GM19467 (cell line): Measurements from ENCODE around the gene HSPB2.
"Not testable (repeated sequence)": the region's sequence is repeated elsewhere in the genome, so short reads cannot be mapped to it uniquely, and the experiment has no call there.

Experiments used
- ATAC-seq: cut with Tn5 transposase; IDR thresholded peaks from one replicate; pipeline ENCODE4 v1.9.1; 2021; ENCODE audit warnings: mild to moderate bottlenecking, moderate library complexity; ENCODE audit not compliant: unreplicated experiment

The HSPB2 gene

DNA sequence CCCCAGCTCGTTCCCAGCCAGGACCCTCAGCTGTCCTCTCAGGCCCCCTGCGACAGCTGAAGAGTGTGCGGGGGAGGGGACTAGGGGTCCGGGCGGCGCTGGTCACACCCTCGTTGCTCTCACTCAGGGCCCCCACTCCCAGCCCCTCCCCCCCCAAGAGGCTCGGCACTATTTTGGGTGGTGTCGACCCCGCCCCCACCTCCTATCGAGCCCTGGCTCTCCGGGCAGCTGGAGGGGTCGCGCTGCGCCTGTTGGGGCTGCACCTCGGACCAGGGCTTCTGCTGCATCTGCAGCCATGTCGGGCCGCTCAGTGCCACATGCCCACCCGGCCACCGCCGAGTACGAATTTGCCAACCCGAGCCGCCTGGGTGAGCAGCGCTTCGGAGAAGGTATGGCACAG lies at the start of gene HSPB2:
TSS of gene HSPB2 (plus strand) at position 200 of the 400 bp plus-strand sequence. CDS start at position 296, 96 bp downstream.
- no peak for ATAC-seq

DNA sequence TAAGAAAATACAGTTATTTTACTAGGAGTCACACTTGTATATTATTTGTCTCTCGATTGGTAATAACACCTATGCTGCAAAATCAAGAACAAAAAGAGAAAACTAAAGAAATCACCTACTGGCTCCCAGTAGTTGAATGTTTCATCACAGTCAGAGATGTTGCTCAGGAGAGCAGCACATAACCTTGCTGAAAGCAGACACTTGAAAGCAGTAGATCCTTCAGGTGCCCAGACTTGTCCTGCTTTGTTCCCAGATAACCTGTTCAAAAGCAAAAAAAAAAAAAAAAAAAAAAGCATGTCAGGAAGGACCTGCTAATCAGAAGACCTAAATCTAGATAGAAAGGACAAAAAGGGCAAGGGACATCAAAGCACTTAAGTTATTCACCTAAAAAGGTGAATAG lies 42.4 kb upstream of the HSPB2 start:
- no peak for ATAC-seq

DNA sequence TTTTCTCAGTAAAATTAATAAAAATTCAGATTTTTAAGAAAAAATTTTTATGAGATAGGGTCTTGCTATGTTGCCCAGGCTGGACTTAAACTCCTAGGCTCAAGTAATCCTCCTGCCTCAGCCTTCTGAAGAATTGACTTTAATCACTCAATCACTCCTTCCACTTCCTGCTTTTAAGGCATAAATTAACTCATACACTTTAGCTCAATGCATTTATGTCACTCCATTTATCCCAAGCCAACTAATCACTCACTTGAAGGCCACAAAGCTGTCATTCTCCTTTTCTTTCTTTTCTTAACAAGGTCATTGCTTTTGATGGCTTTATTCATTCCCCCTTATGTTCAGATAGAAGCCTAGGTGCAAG lies 42.0 kb upstream of the HSPB2 start:
- no peak for ATAC-seq

DNA sequence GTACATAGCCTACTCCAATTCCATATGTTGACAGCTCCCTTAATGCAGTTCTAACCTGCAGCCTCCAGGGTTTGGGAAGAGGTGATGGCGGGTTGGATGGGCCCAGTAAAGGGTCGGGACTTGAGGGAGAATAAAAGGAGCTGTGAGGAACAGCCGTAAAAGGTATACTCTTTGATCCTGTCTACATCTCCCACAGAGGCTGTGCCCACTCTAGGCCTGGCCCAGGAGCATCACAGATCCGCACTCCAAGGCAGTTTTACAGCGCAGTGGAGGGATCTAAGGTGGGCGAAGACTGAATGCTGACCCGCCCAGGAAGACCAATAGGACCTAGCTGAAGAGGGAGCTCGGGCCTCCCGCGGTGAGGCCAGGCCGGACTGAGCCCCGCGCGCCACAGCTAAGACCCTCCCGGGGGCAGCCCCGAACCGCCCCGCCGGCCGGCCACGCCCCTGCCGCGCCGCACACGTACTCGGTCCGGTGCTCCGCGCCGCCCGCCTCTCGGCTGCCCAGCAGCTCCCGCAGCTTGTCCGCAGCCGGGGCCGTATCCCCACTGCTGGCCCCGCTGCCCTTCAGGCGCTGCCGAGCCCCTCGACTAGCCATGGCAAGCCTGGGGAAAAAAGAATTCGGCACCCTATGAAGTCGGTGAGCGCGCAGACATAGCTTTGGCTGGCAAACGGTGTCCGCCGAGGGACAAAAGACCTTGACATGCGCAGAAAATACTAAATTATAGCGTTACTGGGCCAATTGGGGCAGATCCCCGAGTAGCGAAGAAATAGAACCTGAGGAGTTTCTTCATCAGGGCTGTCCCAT lies 41.4 kb upstream of the HSPB2 start, which contains the start of gene ALG9:
TSS of gene ALG9 (minus strand) at position 696 of the 807 bp plus-strand sequence. CDS start at position 597, 99 bp downstream.
- peak; percentile 73 for ATAC-seq

GRCh38 chr11:111871693-111872161 lies 40.8 kb upstream of the HSPB2 start:
- ATAC-seq: no peak

DNA sequence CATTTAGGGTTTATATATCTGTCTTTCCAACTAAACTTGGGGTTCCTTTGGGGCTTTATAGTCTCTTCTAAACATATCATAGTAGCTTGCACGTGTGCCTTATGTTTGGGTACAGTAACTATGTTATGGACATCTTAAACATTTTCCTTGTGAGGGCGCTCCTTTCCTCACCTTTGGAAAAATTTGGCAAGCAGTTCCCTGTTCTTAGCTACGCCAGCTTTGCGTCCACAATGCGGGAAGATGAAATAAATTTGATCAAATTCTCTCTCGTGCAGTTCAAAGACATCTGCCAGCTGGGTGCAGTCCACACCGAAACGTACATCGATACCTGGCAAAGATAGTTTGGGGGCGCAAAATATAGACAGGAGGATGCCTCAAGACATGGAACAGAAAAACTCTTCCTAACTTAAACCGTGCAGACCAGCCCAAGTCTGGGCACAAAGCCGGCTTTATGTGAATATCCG lies 34.1 kb upstream of the HSPB2 start:
- peak; percentile 15 for ATAC-seq

DNA sequence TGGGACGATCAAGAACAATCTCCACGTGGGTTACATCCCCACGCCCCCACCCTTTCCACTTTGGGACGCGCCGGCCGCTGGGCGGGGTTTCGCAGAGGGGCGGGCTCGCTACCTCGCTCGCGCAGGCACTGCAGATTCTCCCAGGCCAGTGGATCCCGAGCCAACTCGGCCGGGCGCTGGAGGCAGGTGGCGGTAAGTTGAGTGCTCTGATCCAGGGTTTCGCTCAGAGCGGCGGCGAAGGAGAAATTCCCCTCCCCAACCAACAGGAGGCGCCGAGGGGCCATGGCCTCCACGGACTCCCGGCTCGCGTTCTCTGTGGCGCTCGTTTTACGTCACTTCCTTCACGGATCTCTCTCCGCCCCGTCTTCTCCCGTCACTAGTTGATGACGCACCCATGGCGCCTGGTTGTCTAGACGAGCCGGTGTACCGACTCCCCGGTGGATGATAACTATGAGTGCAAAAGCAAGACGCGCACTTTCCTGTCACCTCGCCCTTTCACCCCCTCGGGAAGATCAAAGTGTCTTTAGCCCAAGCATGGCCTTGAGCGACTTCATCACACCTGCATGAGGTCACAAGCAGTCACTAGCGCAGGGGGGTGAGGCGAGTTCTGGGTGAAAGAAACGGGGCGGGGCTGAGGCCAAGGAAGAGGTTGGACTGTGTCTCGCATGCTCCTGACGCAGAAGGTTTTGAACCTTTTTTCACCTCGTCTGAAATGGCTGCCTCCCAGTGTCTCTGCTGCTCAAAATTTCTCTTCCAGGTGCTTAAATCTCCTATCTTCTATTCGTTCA lies 33.5 kb upstream of the HSPB2 start, which contains the start of the genes CFAP68 and FDXACB1:
TSS of gene CFAP68 (plus strand) at position 693 of the 788 bp plus-strand sequence. CDS start at position 713, 20 bp downstream.
TSS of gene FDXACB1 (minus strand) at position 317 of the 788 bp plus-strand sequence. CDS start at position 284, 33 bp downstream.
- peak; percentile 88 for ATAC-seq

- ATAC-seq: peak; percentile 1
Measured at GRCh38 chr11:111879637-111879960, 32.9 kb upstream of the HSPB2 start.

- ATAC-seq: no peak
Measured at GRCh38 chr11:111882202-111882601, 30.3 kb upstream of the HSPB2 start.

DNA sequence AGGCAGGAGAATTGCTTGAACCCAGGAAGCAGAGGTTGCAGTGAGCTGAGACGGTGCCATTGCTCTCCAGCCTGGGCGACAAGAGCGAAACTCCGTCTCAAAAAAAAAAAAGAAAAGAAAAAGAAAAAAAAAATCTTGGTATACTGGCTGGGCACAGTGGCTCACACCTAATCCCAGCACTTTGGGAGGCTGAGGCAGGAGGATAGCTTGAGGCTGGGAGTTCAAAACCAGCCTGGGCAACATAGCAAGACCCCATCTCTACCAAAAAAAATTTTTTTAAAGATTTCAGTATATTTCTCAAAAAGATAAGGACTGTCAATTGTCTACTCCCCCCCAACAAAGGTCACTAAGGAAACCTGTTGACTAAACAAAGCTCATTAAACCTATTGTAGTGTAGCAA lies 27.5 kb upstream of the HSPB2 start:
- ATAC-seq: not testable (repeated sequence)

DNA sequence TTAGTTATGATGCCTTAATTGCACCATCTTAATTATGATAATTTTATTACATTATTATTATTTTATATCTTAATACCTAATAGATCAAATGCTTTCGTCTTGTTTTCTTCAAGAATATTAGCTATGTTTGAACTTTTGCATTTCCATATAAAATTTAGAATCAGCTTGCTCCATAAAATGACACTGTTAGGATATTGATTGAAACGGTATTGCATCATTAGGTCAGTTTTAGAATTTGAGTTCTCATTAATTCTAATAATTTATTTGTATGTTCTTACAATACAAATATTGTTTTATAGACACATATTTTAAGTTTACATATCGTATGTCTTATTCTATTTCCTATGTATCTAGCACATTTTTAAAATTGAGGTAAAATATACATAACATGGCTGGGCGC lies 26.5 kb upstream of the HSPB2 start:
- ATAC-seq: no peak

DNA sequence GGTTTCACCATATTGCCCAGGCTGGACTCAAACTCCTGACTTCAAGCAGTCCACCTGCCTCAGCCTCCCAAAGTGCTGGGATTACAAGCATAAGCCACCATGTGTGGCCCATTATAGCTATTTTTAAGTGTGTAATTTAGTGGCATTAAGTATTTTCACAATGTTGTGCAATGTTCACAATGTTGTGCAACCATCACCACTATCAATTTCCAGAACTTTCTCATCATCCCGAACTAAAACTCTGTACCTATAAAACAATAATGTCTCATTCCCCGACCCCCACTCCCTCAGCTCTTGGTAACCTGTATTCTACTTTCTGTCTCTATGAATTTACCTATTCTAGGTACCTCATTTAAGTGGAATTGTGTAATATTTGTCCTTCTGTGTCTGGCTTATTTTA lies 25.7 kb upstream of the HSPB2 start:
- no peak for ATAC-seq

GRCh38 chr11:111905411-111905810 lies 7.1 kb upstream of the HSPB2 start:
- ATAC-seq: no peak

DNA sequence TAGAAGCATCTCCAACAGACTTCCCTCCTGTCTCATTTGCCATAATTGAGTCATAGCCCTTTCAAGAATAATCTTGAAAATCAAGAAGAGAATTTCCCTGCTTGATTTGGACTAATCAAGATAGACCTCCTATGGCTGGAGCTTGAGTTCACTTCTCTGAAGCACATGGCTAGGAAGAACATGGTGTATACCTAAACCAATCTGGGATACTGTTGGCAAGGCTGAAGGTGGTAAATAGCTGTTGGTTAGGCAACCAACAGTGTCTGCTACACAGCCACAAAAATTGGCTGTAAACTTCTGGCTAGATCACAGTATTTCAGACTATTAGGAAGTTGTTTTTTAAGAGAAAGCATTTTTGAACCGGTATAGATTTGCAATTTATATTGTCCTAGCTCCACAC lies 5.9 kb upstream of the HSPB2 start:
- ATAC-seq: no peak

- ATAC-seq: no peak
Measured at GRCh38 chr11:111908639-111909305, 3.8 kb upstream of the HSPB2 start.

DNA sequence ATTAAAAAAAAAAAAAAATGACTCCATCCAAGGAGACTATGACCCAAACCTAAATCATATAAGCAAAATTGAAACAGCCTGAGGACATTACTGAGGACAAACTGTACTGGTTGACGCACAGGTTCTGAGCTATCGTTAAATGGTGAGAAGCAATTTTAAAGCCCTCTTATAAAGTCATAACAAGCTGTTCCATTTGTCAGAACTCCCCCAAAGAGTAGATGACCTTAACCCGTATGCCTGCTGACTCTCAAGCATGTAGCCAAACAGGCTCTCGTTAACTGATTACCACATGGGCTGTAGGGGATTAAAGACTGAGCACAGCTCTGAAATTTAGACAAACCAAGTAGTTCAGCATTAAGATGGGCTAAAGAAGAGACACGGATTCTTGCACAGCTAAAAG lies 3.2 kb upstream of the HSPB2 start:
- ATAC-seq: no peak

DNA sequence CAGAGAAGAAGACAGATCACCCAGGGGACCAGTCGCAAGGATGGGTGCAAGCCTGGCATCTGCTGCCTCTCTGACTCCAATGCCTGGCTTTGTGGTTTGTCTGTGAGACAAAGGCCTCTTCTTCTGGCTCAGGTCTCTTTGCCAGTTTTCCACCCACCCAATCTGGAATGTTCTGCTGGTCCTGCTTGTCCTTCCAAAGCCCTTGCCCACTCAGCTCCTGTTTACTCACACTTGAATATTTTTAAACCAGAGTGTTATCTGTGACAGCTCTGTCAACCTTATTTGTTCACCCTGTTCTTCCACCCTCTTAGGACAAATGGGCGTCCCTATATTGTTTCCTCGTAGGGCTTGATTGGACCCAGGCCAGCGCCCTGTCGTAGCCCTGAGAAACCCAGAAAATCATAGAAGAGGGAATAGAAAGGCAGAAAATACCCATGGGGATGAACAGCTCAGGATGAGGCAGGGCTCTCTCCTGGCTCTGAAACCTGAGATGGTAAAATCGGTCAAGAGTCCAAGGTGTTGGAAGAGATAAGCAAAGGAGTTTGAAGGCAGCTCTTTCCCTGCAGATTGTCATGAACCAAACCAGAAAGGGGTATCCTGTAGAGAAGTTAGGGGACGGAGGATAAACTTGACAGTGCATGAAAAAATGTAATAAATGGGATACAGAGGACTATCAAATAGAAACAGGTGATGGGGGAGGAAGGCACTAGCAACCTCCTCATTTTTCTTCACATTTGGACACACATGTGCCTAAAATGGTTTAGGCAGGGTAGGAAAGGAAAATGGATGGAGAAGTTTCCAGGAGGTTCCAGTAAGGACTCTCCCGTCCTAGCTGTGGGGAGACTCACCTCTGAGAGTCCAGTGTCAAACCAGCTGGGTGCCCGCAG lies 1.6 kb upstream of the HSPB2 start:
- ATAC-seq: no peak

GRCh38 chr11:111911563-111912401 lies 752 bp upstream of the HSPB2 start, which contains the start of gene CRYAB:
CRYAB (minus strand) TSS chr11:111911770; CDS start chr11:111911724, 46 bp downstream.
- no peak for ATAC-seq
